Testis (tissue), 3 donors: ENCODE results near the gene RARA. TPM values are rescaled to one million over a fixed set of nuclear protein-coding genes. Genes with fewer than 3 reads are reported as not detected.

Experiments
- DNase-seq: peaks from one replicate; pipeline ENCODE4 v3.0.0-alpha.2; 2019
- H3K27ac ChIP-seq, 2 donors: fragments of 200-600 bp; sonication (generic); one replicate each; pipeline ENCODE4 v1.5.1; 2019
- H3K27me3 ChIP-seq: fragments of 200-600 bp; sonication (generic); one replicate; pipeline ENCODE4 v1.5.1; 2019
- H3K36me3 ChIP-seq: fragments of 200-600 bp; sonication (generic); one replicate; pipeline ENCODE4 v1.5.1; 2017; ENCODE audit warnings: low read depth; ENCODE audit errors: missing control alignments
- H3K4me1 ChIP-seq: fragments of 200-600 bp; sonication (generic); one replicate; pipeline ENCODE4 v1.5.1; 2019
- H3K4me3 ChIP-seq, 2 donors: fragments of 200-600 bp; sonication (generic); one replicate each; pipeline ENCODE4 v1.5.1; 2017 to 2019
- H3K9me3 ChIP-seq: fragments of 200-600 bp; sonication (generic); one replicate; pipeline ENCODE4 v1.5.1; 2017
- POLR2A ChIP-seq: fragments of 450-650 bp; IDR thresholded peaks from one replicate; pipeline ENCODE4 v1.6.1; 2017; ENCODE audit warnings: antibody characterized with exemption, mild to moderate bottlenecking, moderate library complexity
- WGBS, 2 donors: methylation state at CpG; one replicate each; pipeline ENCODE4 v1.1.5; 2018; 5-methylcytosine and 5-hydroxymethylcytosine counted together
- intact Hi-C: fragments of 100-400 bp; cut with DNase I; formaldehyde crosslinking; loops from one replicate; pipeline ENCODE4 v1.15.1; 2023; ENCODE audit warnings: low total_unique reads
- polyA plus RNA-seq: library from polyadenylated mRNA; stranded (reverse); fragments of 350-450 nt; fragmentation: Illumina TruSeq; extraction: RNeasy Lipid Tissue Mini Kit (QIAGEN cat#74804); gene quantifications from one replicate; pipeline ENCODE4 v1.2.3, GENCODE V29; 2014; ENCODE audit warnings: low read depth, low replicate concordance; ENCODE audit not compliant: insufficient read depth
- small RNA-seq, 2 donors: library from RNA; depleted of rRNA; stranded (forward); fragments of <200 nt; gene quantifications; one replicate each; pipeline ENCODE3, GENCODE V24; 2016
- total RNA-seq, 2 donors: library from RNA; depleted of rRNA; stranded (reverse); fragments of >200 nt; gene quantifications; one replicate each; pipeline ENCODE4 v1.2.3, GENCODE V29; 2016
- TF ChIP-seq, protein P1 (sequence below), 3 experiments: fragments of 450-650 bp in 2 of 3; fragments of 200-600 bp in 1 of 3; sonication (generic) in 1 of 3; IDR thresholded peaks; one replicate each; pipeline ENCODE4 v1.5.1; 2016 to 2019; ENCODE audit warnings: antibody characterized with exemption in 3 of 3, mild to moderate bottlenecking in 2 of 3, moderate library complexity in 1 of 3

RARA gene
- total and polyA plus RNA-seq, 3 donors from 2014 or later = 49.8 to 66.0 (median 65.5) TPM

DNA sequence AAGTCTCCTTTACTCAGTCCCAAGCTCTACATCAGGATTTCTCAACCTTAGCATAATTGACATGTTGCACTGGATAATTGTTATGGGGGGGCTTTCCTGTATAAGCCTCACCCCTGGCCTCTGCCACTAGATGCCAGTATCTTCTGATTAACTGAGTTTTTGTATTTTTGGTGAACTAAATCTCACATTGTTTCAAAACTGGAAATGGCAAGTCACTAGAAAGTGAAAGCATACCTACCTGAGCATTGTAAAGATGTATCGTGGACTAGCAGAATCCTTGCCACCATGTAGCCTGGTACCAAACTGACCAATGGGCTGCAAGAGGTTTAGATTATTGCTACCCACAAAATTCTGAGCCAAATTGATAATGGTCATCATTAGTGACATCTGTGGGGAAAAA is 93.7 kb downstream of the RARA start:
- Histone ChIP-seq H3K4me1 (no peaks in the 10 kb centered on the region), H3K9me3 (no peaks in the 10 kb centered on the region), H3K27me3 (no peaks in the 10 kb centered on the region), H3K4me3 (no peak overlapping the region), H3K36me3 (no peaks in the 10 kb centered on the region), H3K27ac (no peak overlapping the region)
- WGBS, 2 donors = 93% methylated on average over 1 of the region's 1 CpG
- TF ChIP-seq, protein P1, sequence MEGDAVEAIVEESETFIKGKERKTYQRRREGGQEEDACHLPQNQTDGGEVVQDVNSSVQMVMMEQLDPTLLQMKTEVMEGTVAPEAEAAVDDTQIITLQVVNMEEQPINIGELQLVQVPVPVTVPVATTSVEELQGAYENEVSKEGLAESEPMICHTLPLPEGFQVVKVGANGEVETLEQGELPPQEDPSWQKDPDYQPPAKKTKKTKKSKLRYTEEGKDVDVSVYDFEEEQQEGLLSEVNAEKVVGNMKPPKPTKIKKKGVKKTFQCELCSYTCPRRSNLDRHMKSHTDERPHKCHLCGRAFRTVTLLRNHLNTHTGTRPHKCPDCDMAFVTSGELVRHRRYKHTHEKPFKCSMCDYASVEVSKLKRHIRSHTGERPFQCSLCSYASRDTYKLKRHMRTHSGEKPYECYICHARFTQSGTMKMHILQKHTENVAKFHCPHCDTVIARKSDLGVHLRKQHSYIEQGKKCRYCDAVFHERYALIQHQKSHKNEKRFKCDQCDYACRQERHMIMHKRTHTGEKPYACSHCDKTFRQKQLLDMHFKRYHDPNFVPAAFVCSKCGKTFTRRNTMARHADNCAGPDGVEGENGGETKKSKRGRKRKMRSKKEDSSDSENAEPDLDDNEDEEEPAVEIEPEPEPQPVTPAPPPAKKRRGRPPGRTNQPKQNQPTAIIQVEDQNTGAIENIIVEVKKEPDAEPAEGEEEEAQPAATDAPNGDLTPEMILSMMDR (IDR thresholded peaks at IDR 0.05) = no peak
- no peak for TF ChIP-seq POLR2A
- intact Hi-C loops = no loop called here
- DNase-seq = no peak

DNA sequence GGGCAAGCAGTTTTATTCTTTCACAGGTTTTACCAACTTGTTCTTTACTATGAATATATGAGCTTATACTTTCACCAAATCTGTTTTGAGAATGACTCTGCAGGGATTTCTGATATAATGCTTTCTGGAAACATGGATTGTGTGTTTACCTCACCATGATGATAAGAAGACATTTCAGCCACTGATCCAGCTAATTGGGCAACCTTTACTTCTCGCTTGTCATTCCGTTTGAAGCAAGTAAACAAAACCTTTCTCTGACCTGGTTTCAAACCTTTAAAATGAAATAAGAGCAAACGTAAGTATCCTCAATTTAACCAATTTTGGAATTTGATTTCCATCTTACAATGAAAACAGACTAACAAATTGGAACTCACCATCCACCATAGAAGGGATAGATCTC is 95.0 kb downstream of the RARA start:
- Histone ChIP-seq H3K36me3 (no peaks in the 10 kb centered on the region), H3K9me3 (no peaks in the 10 kb centered on the region), H3K27me3 (no peaks in the 10 kb centered on the region), H3K4me1 (no peaks in the 10 kb centered on the region), H3K4me3 (no peak overlapping the region), H3K27ac (no peak overlapping the region)
- intact Hi-C loops = no loop called here
- TF ChIP-seq, protein P1 (IDR thresholded peaks at IDR 0.05) = no peak
- no peak for TF ChIP-seq POLR2A
- DNase-seq = no peak
- WGBS, 2 donors = 89 to 94% methylated on average over 3 of the region's 3 CpGs

Small RNA genes within 50 kb of the gene (small RNA-seq; reads per million reads assigned to genes)
- 0 reads per million in 2 donors for gene RF00019
- 0 reads per million in 2 donors for gene RNA5SP441

Other genes starting within 250 kb of the RARA start
- 10 to 100 TPM; 44.9 to 51.7 TPM for gene THRA, start 246.2 kb upstream of the RARA start, total RNA-seq
- 41.2 TPM for gene THRA, start 246.2 kb upstream of the RARA start, polyA plus RNA-seq
- gene NR1D1, start 208.6 kb upstream of the RARA start, total RNA-seq = 10 to 100 TPM; 14.4 to 23.6 TPM
- gene NR1D1, start 208.6 kb upstream of the RARA start, polyA plus RNA-seq = 9.8 TPM
- gene MSL1, start 187.2 kb upstream of the RARA start, total RNA-seq = 100 to 1,000 TPM; 129 to 161 TPM
- gene MSL1, start 187.2 kb upstream of the RARA start, polyA plus RNA-seq = 157 TPM
- 100 to 1,000 TPM; 123 to 132 TPM for gene CASC3, start 168.6 kb upstream of the RARA start, total RNA-seq
- 143 TPM for gene CASC3, start 168.6 kb upstream of the RARA start, polyA plus RNA-seq
- gene RAPGEFL1, start 131.7 kb upstream of the RARA start, total RNA-seq = 10 to 100 TPM; 22.3 to 23.9 TPM
- 13.6 TPM for gene RAPGEFL1, start 131.7 kb upstream of the RARA start, polyA plus RNA-seq
- gene WIPF2, start 89.9 kb upstream of the RARA start, total RNA-seq = 10 to 100 TPM; 16.4 to 20.1 TPM
- gene WIPF2, start 89.9 kb upstream of the RARA start, polyA plus RNA-seq = 21.1 TPM
- gene CDC6, start 21.3 kb upstream of the RARA start, total RNA-seq = 10 to 100 TPM; 12.4 to 22.8 TPM
- gene CDC6, start 21.3 kb upstream of the RARA start, polyA plus RNA-seq = 14.7 TPM
- 1 to 10 TPM; 2.1 to 2.6 TPM for gene GJD3, start 55.6 kb downstream of the RARA start, total RNA-seq
- not detected for gene GJD3, start 55.6 kb downstream of the RARA start, polyA plus RNA-seq
- 10 to 100 TPM; 65.0 to 94.9 TPM for gene TOP2A, start 108.7 kb downstream of the RARA start, total RNA-seq
- 75.3 TPM for gene TOP2A, start 108.7 kb downstream of the RARA start, polyA plus RNA-seq
- 10 to 100 TPM; 67.9 to 76.7 TPM for gene IGFBP4, start 134.3 kb downstream of the RARA start, total RNA-seq
- gene IGFBP4, start 134.3 kb downstream of the RARA start, polyA plus RNA-seq = 317 TPM
- gene TNS4, start 192.4 kb downstream of the RARA start, total RNA-seq = under 1 TPM; 0.12 to 0.16 TPM
- gene TNS4, start 192.4 kb downstream of the RARA start, polyA plus RNA-seq = 0.09 TPM